Activated CD8-positive, alpha-beta T cell treated with anti-CD3 and anti-CD28 coated beads for 36 hours (primary cell): ENCODE results near the gene WDFY2. TPM values are rescaled to one million over a fixed set of nuclear protein-coding genes. Genes with fewer than 3 reads are reported as not detected.

Experiments used
- ATAC-seq: fragments of 200-7000 bp; cut with Tn5 transposase; one replicate; pipeline ENCODE4 v1.10.0; 2021; ENCODE audit warnings: mild to moderate bottlenecking, moderate library complexity
- CTCF ChIA-PET: fragments of 350-600 bp; sonication (Branson Sonifier 250); formaldehyde crosslinking; loops from one replicate; lab custom pipeline; 2021; ENCODE audit warnings: antibody characterized with exemption; lab: Charles Lee
- POLR2A ChIA-PET: fragments of 350-600 bp; sonication (Branson Sonifier 250); formaldehyde crosslinking; loops from one replicate; lab custom pipeline; 2021; ENCODE audit warnings: antibody characterized with exemption; lab: Charles Lee
- DNase-seq: peaks from one replicate; pipeline ENCODE4 v3.0.0-alpha.2; 2020
- H3K27ac Mint-ChIP-seq: one replicate; pipeline ENCODE4 v1.8.0; 2021; ENCODE audit warnings: mild to moderate bottlenecking, mixed read lengths
- H3K27me3 Mint-ChIP-seq: one replicate; pipeline ENCODE4 v1.8.0; 2021; ENCODE audit warnings: mixed read lengths
- H3K36me3 Mint-ChIP-seq: one replicate; pipeline ENCODE4 v1.8.0; 2021; ENCODE audit warnings: low read depth, mixed read lengths
- H3K4me1 Mint-ChIP-seq: one replicate; pipeline ENCODE4 v1.8.0; 2021; ENCODE audit warnings: low read depth, mixed read lengths
- H3K4me3 Mint-ChIP-seq: one replicate; pipeline ENCODE4 v1.8.0; 2021; ENCODE audit warnings: mild to moderate bottlenecking, moderate library complexity, mixed read lengths
- H3K9me3 Mint-ChIP-seq: one replicate; pipeline ENCODE4 v1.8.0; 2021; ENCODE audit warnings: mixed read lengths
- intact Hi-C: fragments of 100-400 bp; cut with micrococcal nuclease; formaldehyde crosslinking; loops from one replicate; pipeline ENCODE4 v1.10.0; 2022
- total RNA-seq, 2 experiments: library from RNA; stranded (reverse); gene quantifications; one replicate each; pipeline ENCODE4 v1.2.3, GENCODE V29; 2021
- TF ChIP-seq, protein P1 (sequence below): fragments of 200-600 bp; IDR thresholded peaks from one replicate; pipeline ENCODE4 v1.8.0; 2022; ENCODE audit warnings: antibody characterized with exemption, mild to moderate bottlenecking

The WDFY2 gene
- total RNA-seq, 2 experiments from 2014 or later: 11.2 to 11.6 TPM

DNA sequence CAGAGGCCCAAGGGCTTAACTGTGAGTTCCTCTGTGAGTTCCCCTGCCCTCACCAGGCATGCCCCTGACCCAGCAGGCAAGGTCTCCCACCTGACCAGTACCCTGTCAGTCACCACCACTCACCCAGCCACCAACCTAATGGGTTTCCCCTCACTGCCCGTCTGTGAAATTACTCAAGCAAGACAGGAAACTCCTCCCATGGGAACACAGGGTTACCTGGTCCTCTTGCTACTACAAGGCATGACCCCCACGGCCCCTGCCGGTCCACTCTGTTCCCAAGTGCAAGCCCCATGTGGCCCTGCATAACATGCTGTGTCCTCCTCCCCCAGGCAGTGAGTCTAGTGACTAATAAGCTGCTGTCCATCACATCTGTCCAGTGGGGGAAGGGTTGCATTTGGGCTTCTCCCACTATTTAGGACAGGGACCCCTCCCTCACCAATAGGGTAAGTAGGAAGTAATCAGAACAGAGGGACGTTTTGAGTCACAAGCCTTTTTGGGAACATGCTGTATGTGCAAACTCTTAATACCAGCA is 227.7 kb downstream of the WDFY2 start:
- Mint-ChIP-seq H3K4me3 (no peak overlapping the region), H3K27ac (peak overlapping the region; percentile 88), H3K27me3 (no peaks in the 10 kb centered on the region), H3K36me3 (peaks cover 11% of the 10 kb centered on the region), H3K9me3 (no peaks in the 10 kb centered on the region), H3K4me1 (peaks cover 50% of the 10 kb centered on the region)
- CTCF ChIA-PET: interaction anchor here (1.4 to 5.0 kb wide), 7 partner anchors 14 to 526 kb away, joined by 3 to 150 read pairs (median 22); partner anchors contain the start of gene TMEM272
- DNase-seq (peak; percentile 62), ATAC-seq (peak; percentile 66)
- intact Hi-C loops: no loop called here
- TF ChIP-seq, protein P1, sequence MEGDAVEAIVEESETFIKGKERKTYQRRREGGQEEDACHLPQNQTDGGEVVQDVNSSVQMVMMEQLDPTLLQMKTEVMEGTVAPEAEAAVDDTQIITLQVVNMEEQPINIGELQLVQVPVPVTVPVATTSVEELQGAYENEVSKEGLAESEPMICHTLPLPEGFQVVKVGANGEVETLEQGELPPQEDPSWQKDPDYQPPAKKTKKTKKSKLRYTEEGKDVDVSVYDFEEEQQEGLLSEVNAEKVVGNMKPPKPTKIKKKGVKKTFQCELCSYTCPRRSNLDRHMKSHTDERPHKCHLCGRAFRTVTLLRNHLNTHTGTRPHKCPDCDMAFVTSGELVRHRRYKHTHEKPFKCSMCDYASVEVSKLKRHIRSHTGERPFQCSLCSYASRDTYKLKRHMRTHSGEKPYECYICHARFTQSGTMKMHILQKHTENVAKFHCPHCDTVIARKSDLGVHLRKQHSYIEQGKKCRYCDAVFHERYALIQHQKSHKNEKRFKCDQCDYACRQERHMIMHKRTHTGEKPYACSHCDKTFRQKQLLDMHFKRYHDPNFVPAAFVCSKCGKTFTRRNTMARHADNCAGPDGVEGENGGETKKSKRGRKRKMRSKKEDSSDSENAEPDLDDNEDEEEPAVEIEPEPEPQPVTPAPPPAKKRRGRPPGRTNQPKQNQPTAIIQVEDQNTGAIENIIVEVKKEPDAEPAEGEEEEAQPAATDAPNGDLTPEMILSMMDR: no peak
- POLR2A ChIA-PET: interaction anchor here (0.6 to 1.2 kb wide), 3 partner anchors 11 to 798 kb away, joined by 3 to 4 read pairs (median 4); no protein-coding TSS in a partner anchor

DNA sequence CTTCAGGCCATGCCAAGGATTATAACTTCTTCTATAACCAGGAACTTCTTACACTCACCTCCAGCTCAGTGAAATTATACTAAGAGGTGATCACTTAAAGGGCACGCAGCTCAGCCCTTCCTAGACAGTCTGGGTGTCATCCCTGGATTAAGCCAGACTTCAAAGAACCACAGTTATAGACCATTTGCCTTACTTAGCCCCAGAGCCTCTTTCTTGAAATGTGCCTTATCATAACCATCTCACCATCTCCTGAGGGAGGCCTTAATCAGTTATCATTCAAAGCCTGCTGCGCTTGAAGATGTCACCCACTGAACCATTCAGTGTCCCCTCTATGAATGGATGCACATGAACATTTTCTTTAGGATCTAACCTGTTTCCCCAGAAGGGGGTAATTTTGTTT is 229.8 kb downstream of the WDFY2 start:
- no peaks in the 10 kb centered on the region for H3K27me3 Mint-ChIP-seq
- ChIA-PET CTCF (interaction anchor here (0.6 to 5.0 kb wide), 22 partner anchors 8 to 386 kb away, joined by 3 to 150 read pairs (median 9); partner anchors contain the start of genes CCDC70 and TMEM272), POLR2A (interaction anchor here (0.6 to 2.2 kb wide), 9 partner anchors 9 to 360 kb away, joined by 3 to 10 read pairs (median 4); no protein-coding TSS in a partner anchor)
- peaks cover 65% of the 10 kb centered on the region for H3K4me1 Mint-ChIP-seq
- DNase-seq: no peak
- intact Hi-C loops: loop anchor here (2.0 kb wide), 1 partner anchor 19 kb away; no protein-coding TSS in a partner anchor
- H3K9me3 Mint-ChIP-seq: no peaks in the 10 kb centered on the region
- TF ChIP-seq, protein P1: no peak
- no peak for ATAC-seq
- peaks cover 7% of the 10 kb centered on the region for H3K36me3 Mint-ChIP-seq
- no peak overlapping the region for H3K4me3 Mint-ChIP-seq
- H3K27ac Mint-ChIP-seq: peak overlapping the region; percentile 54

DNA sequence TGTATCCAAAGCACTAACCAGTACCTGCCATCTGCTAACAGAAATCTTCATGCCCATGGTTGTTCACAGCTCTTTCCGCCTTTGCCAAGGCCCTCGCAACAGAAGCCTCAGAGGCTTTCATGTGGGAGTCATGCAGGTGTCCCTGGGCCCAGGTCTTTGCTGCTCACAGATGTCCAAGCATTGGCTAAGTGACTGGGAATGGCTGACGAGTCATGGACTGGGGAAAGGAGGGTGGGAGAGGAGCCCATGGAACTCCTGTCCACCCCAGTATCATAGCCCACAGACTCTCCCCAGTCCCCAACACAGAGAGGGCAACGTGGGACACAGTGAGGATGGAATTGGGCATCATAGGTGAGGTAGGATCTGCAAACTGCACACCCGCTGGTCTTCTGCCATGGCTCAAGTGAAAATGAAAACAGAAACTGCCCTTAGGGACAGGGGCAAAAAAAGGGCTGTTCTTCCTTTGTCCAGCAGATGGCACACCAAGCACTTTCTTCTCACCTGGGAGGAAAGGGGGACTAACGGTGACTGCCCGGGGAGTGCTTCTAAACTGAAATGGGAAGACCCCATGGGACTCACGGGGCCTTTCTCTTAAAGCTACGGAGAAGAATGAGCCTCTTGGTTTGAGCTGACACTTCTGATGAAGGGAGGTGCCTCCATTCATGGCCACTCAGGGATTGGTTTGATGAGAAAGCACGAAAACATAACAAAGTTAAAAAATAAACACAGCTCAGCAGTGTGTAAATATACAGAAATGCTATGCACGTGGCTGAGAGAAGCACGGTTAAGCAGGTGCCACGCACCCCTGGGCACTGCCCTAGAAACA is 230.8 kb downstream of the WDFY2 start:
- TF ChIP-seq, protein P1: peak; percentile 76
- intact Hi-C loops: loop anchor here (2.0 to 5.0 kb wide), 2 partner anchors 18 to 312 kb away; partner anchors contain the start of gene NEK5
- no peaks in the 10 kb centered on the region for H3K9me3 Mint-ChIP-seq
- DNase-seq (peak; percentile 87), ATAC-seq (peak; percentile 74)
- POLR2A ChIA-PET: interaction anchor here (0.6 to 2.2 kb wide), 8 partner anchors 10 to 361 kb away, joined by 3 to 10 read pairs (median 6); no protein-coding TSS in a partner anchor
- peak overlapping the region; percentile 53 for H3K4me3 Mint-ChIP-seq
- CTCF ChIA-PET: interaction anchor here (0.6 to 5.0 kb wide), 38 partner anchors 9 to 636 kb away, joined by 3 to 150 read pairs (median 5); partner anchors contain the start of genes CCDC70, NEK5 and TMEM272
- H3K27ac Mint-ChIP-seq: peak overlapping the region; percentile 87
- peaks cover 3% of the 10 kb centered on the region for H3K36me3 Mint-ChIP-seq
- H3K4me1 Mint-ChIP-seq: peaks cover 74% of the 10 kb centered on the region
- no peaks in the 10 kb centered on the region for H3K27me3 Mint-ChIP-seq

DNA sequence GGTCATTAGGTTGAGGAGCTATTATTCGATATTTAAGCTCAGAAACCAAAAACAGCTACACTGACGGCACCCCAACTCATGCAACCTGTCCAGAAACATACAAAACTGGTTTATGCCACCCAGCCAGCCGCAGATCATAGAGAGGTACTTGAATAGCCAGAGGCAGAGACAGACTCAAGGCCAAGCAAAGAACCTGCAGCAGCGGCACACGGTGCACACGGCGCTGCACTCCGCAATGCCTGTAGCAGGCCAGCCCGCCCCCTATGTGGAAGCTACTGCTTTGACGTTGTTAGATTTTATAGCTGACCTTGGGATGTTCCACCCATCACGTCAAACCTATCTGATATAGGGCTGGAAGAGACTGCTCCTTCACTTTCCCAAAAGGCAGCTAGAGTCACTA is 231.6 kb downstream of the WDFY2 start:
- ATAC-seq (no peak), DNase-seq (no peak)
- no peaks in the 10 kb centered on the region for H3K27me3 Mint-ChIP-seq
- H3K4me3 Mint-ChIP-seq: no peak overlapping the region
- peaks cover 3% of the 10 kb centered on the region for H3K36me3 Mint-ChIP-seq
- peak overlapping the region; percentile 87 for H3K27ac Mint-ChIP-seq
- TF ChIP-seq, protein P1: no peak
- intact Hi-C loops: loop anchor here (2.0 to 5.0 kb wide), 2 partner anchors 17 to 311 kb away; partner anchors contain the start of gene NEK5
- peaks cover 83% of the 10 kb centered on the region for H3K4me1 Mint-ChIP-seq
- CTCF ChIA-PET: interaction anchor here (0.7 to 5.0 kb wide), 33 partner anchors 10 to 635 kb away, joined by 3 to 150 read pairs (median 5); partner anchors contain the start of genes CCDC70, NEK5 and TMEM272
- POLR2A ChIA-PET: interaction anchor here (0.6 to 2.0 kb wide), 4 partner anchors 10 to 924 kb away, joined by 3 to 10 read pairs (median 8); no protein-coding TSS in a partner anchor
- H3K9me3 Mint-ChIP-seq: no peaks in the 10 kb centered on the region
